Cardiac muscle cell (in vitro differentiated cells and primary cell): ENCODE measurements around the gene DLGAP1. TPM values are rescaled to one million over a fixed set of nuclear protein-coding genes. Genes with fewer than 3 reads are reported as not detected.

ENCODE experiments used
- DNase-seq, 2 donors: peaks; one replicate each; pipeline versions ENCODE4 v3.0.0 to v3.0.0-alpha.2; 2010 to 2017; ENCODE audit warnings: low read depth in 1 of 2, low spot score in 1 of 2
- H3K27ac ChIP-seq: fragments of 200-600 bp; sonication (generic); 2 replicates; pipeline ENCODE4 v1.5.1; 2016
- H3K27me3 ChIP-seq: fragments of 200-600 bp; sonication (generic); 2 replicates; pipeline ENCODE4 v1.6.0; 2016; ENCODE audit warnings: control low read depth
- H3K36me3 ChIP-seq: fragments of 200-600 bp; sonication (generic); 2 replicates; pipeline ENCODE4 v1.5.1; 2016; ENCODE audit warnings: control low read depth
- H3K4me1 ChIP-seq: fragments of 200-600 bp; sonication (generic); 2 replicates; pipeline ENCODE4 v1.8.1; 2017; ENCODE audit warnings: low read depth, mild to moderate bottlenecking, mixed run types
- H3K4me3 ChIP-seq: fragments of 200-600 bp; sonication (generic); 2 replicates; pipeline ENCODE4 v1.5.1; 2016; ENCODE audit warnings: mild to moderate bottlenecking
- H3K9me3 ChIP-seq: fragments of 200-600 bp; sonication (generic); 2 replicates; pipeline ENCODE4 v1.5.1; 2017; ENCODE audit warnings: low read depth, mild to moderate bottlenecking, control low read depth
- CTCF ChIP-seq: IDR thresholded peaks from 2 replicates; pipeline ENCODE4 v1.5.1; 2012; ENCODE audit warnings: low read depth, mild to moderate bottlenecking, low read length
- polyA plus RNA-seq: library from polyadenylated mRNA; unstranded; fragments of >200 nt; fragmentation: Nextera tagmentation; extraction: Ambion mirVana; gene quantifications from 2 replicates; pipeline ENCODE4 v1.2.1, GENCODE V29; 2016
- total RNA-seq: library from RNA; depleted of rRNA; stranded (reverse); fragments of >200 nt; gene quantifications from 2 replicates; pipeline ENCODE4 v1.2.3, GENCODE V29; 2016

Gene DLGAP1
- total and polyA plus RNA-seq, 2 experiments from 2014 or later: 2.5 to 7.9 TPM

- Histone ChIP-seq H3K27me3 (no peaks in the 10 kb centered on the region), H3K27ac (no peak overlapping the region), H3K36me3 (no peaks in the 10 kb centered on the region), H3K4me1 (no peaks in the 10 kb centered on the region), H3K4me3 (no peak overlapping the region), H3K9me3 (no peaks in the 10 kb centered on the region)
- no peak for DNase-seq
- no peak for TF ChIP-seq CTCF
Measured at GRCh38 chr18:3875961-3876360, 579.1 kb downstream of the DLGAP1 start.

GRCh38 chr18:3875376-3875775, 579.7 kb downstream of the DLGAP1 start:
- H3K4me3 ChIP-seq: no peak overlapping the region
- no peak for TF ChIP-seq CTCF
- no peaks in the 10 kb centered on the region for H3K4me1 ChIP-seq
- no peaks in the 10 kb centered on the region for H3K9me3 ChIP-seq
- H3K27me3 ChIP-seq: no peaks in the 10 kb centered on the region
- no peak overlapping the region for H3K27ac ChIP-seq
- no peak for DNase-seq
- no peaks in the 10 kb centered on the region for H3K36me3 ChIP-seq

- no peak for TF ChIP-seq CTCF
- Histone ChIP-seq H3K4me1 (no peaks in the 10 kb centered on the region), H3K27ac (no peak overlapping the region), H3K27me3 (no peaks in the 10 kb centered on the region), H3K4me3 (no peak overlapping the region), H3K36me3 (no peaks in the 10 kb centered on the region), H3K9me3 (no peaks in the 10 kb centered on the region)
- no peak for DNase-seq
Measured at GRCh38 chr18:3874581-3874980, 580.5 kb downstream of the DLGAP1 start.

DNA sequence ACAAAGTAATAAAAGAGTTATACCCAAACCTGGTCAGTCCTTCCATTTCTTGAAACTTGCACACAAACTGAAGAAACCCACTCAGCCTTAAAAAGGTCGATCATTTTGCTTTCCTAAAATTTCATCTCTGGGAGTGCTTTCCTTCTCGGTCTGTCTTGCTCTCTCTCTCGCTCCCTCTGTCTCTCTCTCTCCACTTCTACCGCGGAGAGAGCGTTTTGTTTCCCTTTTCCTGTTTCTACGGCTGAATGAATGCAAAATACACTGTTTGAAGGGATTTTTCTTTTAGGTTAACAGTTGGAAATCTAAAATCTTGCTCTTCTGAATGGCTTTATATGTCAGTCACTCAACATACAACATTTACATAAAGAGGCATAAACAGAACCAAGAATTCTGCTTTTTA, 581.0 kb downstream of the DLGAP1 start:
- Histone ChIP-seq H3K27ac (no peak overlapping the region), H3K36me3 (no peaks in the 10 kb centered on the region), H3K4me1 (no peaks in the 10 kb centered on the region), H3K27me3 (no peaks in the 10 kb centered on the region), H3K4me3 (no peak overlapping the region), H3K9me3 (no peaks in the 10 kb centered on the region)
- no peak for DNase-seq
- TF ChIP-seq CTCF: no peak

- Histone ChIP-seq H3K27me3 (no peaks in the 10 kb centered on the region), H3K4me1 (no peaks in the 10 kb centered on the region), H3K9me3 (no peaks in the 10 kb centered on the region), H3K27ac (no peak overlapping the region), H3K4me3 (no peak overlapping the region), H3K36me3 (no peaks in the 10 kb centered on the region)
- no peak for TF ChIP-seq CTCF
- DNase-seq: no peak
Measured at GRCh38 chr18:3873698-3874097, 581.4 kb downstream of the DLGAP1 start.

DNA sequence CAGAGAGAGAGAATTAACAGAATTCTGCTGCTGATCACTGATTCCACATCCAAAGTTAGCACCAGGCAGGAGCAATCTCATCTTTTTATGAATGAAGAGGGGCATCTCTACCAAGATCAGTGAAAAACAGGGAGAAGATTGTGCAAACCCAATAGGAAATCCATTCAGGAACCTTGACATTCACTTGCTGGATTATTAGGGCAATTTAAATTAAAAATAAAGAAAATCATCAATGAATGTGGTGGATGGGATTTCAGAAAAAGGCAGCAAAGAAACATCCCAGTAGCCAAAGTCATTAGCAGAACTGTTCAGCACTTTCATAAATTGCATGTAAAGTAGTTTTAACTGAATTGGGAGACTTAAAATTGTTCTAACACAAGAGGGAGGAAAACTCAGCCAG, 581.9 kb downstream of the DLGAP1 start:
- no peaks in the 10 kb centered on the region for H3K36me3 ChIP-seq
- TF ChIP-seq CTCF: no peak
- H3K4me1 ChIP-seq: no peaks in the 10 kb centered on the region
- H3K4me3 ChIP-seq: no peak overlapping the region
- no peaks in the 10 kb centered on the region for H3K9me3 ChIP-seq
- no peak overlapping the region for H3K27ac ChIP-seq
- no peaks in the 10 kb centered on the region for H3K27me3 ChIP-seq
- no peak for DNase-seq
